ENCODE results near the gene ATP8A1.

The ATP8A1 gene

DNA sequence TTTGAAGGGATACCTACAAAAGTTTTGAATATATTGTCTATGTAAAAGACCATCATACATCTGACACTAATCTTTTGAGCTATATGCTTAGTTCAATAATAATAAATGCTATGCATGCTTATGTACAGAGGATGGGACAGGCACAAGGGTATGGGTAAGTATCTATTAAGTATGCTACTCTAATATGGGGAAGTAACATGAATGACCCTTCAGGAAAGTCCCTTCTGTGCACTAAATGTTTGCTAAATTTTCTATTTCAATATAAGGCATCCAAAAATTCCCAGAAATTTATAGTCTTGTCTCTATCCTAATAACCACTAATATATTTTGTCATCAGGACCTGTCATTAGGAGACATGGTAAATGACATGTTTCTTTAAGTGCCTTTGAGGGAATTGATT lies 19.0 kb downstream of the ATP8A1 start:
- peak overlapping the region; percentile 14 to 91 (median 71); a peak in 14 of 22 replicates for H3K4me2 ChIP-seq
- no peak overlapping the region; a peak in 1 of 22 replicates for H3K27ac ChIP-seq
- no peak for TF ChIP-seq Cebpa-rat (IDR thresholded peaks at IDR 0.05)
- H3K4me3 ChIP-seq, result no peak overlapping the region
- no peak overlapping the region for H3K9ac ChIP-seq
- H3K9me3 ChIP-seq (replicated peaks in 1 of 11), result no peaks in the 10 kb centered on the region
- peaks cover 47 to 99% (median 84%) of the 10 kb centered on the region in 10 experiments for H3K4me1 ChIP-seq
- no peaks in the 10 kb centered on the region for H3K36me3 ChIP-seq
- no peaks in the 10 kb centered on the region for H3K27me3 ChIP-seq
- no peaks in the 10 kb centered on the region; a peak in 1 of 22 replicates for H4K20me1 ChIP-seq

GRCh38 chr4:42637104-42637503 lies 19.8 kb downstream of the ATP8A1 start:
- no peak for TF ChIP-seq Cebpa-rat (IDR thresholded peaks at IDR 0.05)
- H3K27ac ChIP-seq, result peak overlapping the region in 5 of 11 experiments; percentile 36 to 59 (median 47); a peak in 7 of 22 replicates
- no peaks in the 10 kb centered on the region for H3K9me3 ChIP-seq (replicated peaks in 1 of 11)
- H3K4me1 ChIP-seq, result peaks cover 50 to 99% (median 84%) of the 10 kb centered on the region in 10 experiments
- H3K9ac ChIP-seq, result no peak overlapping the region
- no peaks in the 10 kb centered on the region for H3K27me3 ChIP-seq
- H3K4me3 ChIP-seq, result no peak overlapping the region
- H3K4me2 ChIP-seq, result peak overlapping the region; percentile 23 to 91 (median 55); a peak in 21 of 22 replicates
- H4K20me1 ChIP-seq, result no peaks in the 10 kb centered on the region; a peak in 1 of 22 replicates
- H3K36me3 ChIP-seq, result no peaks in the 10 kb centered on the region

- peaks cover 0 to 1% (median 0%) of the 10 kb centered on the region in 11 experiments; a peak in 2 of 22 replicates for H3K36me3 ChIP-seq
These were observed 20.3 kb downstream of the ATP8A1 start for GRCh38 chr4:42636645-42636949.

GRCh38 chr4:42633605-42634388 lies 23.1 kb downstream of the ATP8A1 start:
- Histone ChIP-seq H3K27ac (peak overlapping the region in 7 of 11 experiments; percentile 8 to 71 (median 57); a peak in 10 of 22 replicates), H3K4me2 (peak overlapping the region; percentile 23 to 83 (median 65); a peak in 21 of 22 replicates), H3K36me3 (peaks cover 0 to 13% (median 0%) of the 10 kb centered on the region in 11 experiments; a peak in 4 of 22 replicates), H4K20me1 (no peaks in the 10 kb centered on the region; a peak in 1 of 22 replicates), H3K4me3 (no peak overlapping the region), H3K4me1 (peaks cover 38 to 79% (median 66%) of the 10 kb centered on the region in 10 experiments), H3K27me3 (no peaks in the 10 kb centered on the region), H3K9me3 (replicated peaks in 1 of 11) (peaks cover 0 to 8% (median 0%) of the 10 kb centered on the region in 11 experiments; a peak in 4 of 22 replicates), H3K9ac (no peak overlapping the region)
- TF ChIP-seq Cebpa-rat (IDR thresholded peaks at IDR 0.05), result no peak

More at GRCh38 chr4:42636645-42636949, 20.3 kb downstream of the ATP8A1 start:
- no peak for TF ChIP-seq Cebpa-rat (IDR thresholded peaks at IDR 0.05)
- H3K9ac ChIP-seq, result 0 out of 22 replicates have a peak overlapping the region, but pooled peaks of 1 of the 11 experiments have one; percentile 19
- H3K4me2 ChIP-seq, result peak overlapping the region; percentile 23 to 91 (median 55)
- H3K4me3 ChIP-seq, result no peak overlapping the region
- H3K27me3 ChIP-seq, result no peaks in the 10 kb centered on the region
- H3K9me3 ChIP-seq (replicated peaks in 1 of 11), result peaks cover 0 to 2% (median 0%) of the 10 kb centered on the region in 11 experiments; a peak in 4 of 22 replicates
- no peaks in the 10 kb centered on the region; a peak in 1 of 22 replicates for H4K20me1 ChIP-seq
- H3K4me1 ChIP-seq, result peaks cover 46 to 99% (median 84%) of the 10 kb centered on the region in 10 experiments
- peak overlapping the region in 5 of 11 experiments; percentile 36 to 59 (median 47); a peak in 9 of 22 replicates for H3K27ac ChIP-seq

DNA sequence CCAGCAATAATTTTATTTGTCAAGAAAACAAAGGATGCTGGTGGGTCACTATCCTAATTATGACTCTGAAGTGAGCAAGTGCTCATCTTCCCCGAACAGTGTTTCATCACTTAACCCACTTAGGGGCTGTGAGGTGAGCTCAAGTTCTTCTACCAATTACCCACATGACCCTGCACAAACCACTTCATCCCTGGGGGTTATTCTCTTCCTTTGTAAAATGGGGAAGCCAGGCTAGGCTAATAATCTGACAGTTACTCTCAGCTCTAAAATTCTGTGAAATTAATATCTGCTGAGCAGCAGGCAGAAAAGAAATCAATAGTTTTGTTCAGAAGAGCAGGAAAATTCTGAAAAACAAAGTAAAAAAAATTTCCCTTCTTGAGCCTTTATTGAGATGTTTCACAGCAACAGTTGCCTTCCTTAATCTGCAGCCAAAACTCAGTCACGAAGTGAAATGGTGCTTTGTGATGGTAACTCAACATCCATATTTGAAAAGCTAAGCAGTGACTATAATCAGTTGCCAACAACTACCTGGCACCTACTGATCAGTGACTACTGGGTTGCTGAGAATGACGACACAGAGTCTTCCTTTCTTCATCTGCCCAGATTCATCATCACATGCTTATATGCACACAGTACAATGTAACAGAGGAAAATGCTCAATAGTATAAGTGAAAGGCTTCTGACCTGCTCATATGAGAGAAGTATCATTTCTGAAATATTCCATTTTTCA lies 24.1 kb downstream of the ATP8A1 start:
- peaks cover 0 to 13% (median 0%) of the 10 kb centered on the region in 11 experiments; a peak in 4 of 22 replicates for H3K36me3 ChIP-seq
- H3K27ac ChIP-seq, result peak overlapping the region in 8 of 11 experiments; percentile 5 to 71 (median 58); a peak in 13 of 22 replicates
- no peaks in the 10 kb centered on the region; a peak in 1 of 22 replicates for H4K20me1 ChIP-seq

GRCh38 chr4:42630908-42631307 lies 26.0 kb downstream of the ATP8A1 start:
- Histone ChIP-seq H3K9ac (no peak overlapping the region), H3K4me2 (no peak overlapping the region), H3K27ac (no peak overlapping the region), H3K36me3 (peaks cover 0 to 13% (median 0%) of the 10 kb centered on the region in 11 experiments; a peak in 4 of 22 replicates), H3K4me1 (peaks cover 27 to 77% (median 60%) of the 10 kb centered on the region in 10 experiments), H3K9me3 (replicated peaks in 1 of 11) (peaks cover 0 to 8% (median 0%) of the 10 kb centered on the region in 11 experiments; a peak in 4 of 22 replicates), H4K20me1 (no peaks in the 10 kb centered on the region), H3K27me3 (no peaks in the 10 kb centered on the region), H3K4me3 (no peak overlapping the region)
- TF ChIP-seq Cebpa-rat (IDR thresholded peaks at IDR 0.05), result no peak

More for the DNA sequence above, 24.1 kb downstream of the ATP8A1 start:
- Histone ChIP-seq H3K4me3 (no peak overlapping the region), H3K4me1 (peaks cover 36 to 79% (median 66%) of the 10 kb centered on the region in 10 experiments), H3K9me3 (replicated peaks in 1 of 11) (peaks cover 0 to 8% (median 0%) of the 10 kb centered on the region in 11 experiments; a peak in 4 of 22 replicates), H3K4me2 (peak overlapping the region; percentile 23 to 83 (median 65); a peak in 20 of 22 replicates), H3K27me3 (no peaks in the 10 kb centered on the region), H3K9ac (peak overlapping the region in 5 of 11 experiments; percentile 1 to 61 (median 40); a peak in 7 of 22 replicates)
- peak in 1 of 11 experiments; percentile 25; a peak in 1 of 22 replicates for TF ChIP-seq Cebpa-rat (IDR thresholded peaks at IDR 0.05)

- Histone ChIP-seq H4K20me1 (no peaks in the 10 kb centered on the region), H3K9ac (no peak overlapping the region), H3K9me3 (replicated peaks in 1 of 11) (peaks cover 0 to 8% (median 0%) of the 10 kb centered on the region in 11 experiments; a peak in 4 of 22 replicates), H3K4me2 (peak overlapping the region in 9 of 11 experiments; percentile 47 to 84 (median 71); a peak in 17 of 22 replicates), H3K4me1 (peaks cover 23 to 57% (median 50%) of the 10 kb centered on the region in 10 experiments), H3K4me3 (no peak overlapping the region), H3K27ac (peak overlapping the region in 4 of 11 experiments; percentile 5 to 40 (median 22); a peak in 1 of 22 replicates), H3K27me3 (no peaks in the 10 kb centered on the region), H3K36me3 (peaks cover 0 to 13% (median 0%) of the 10 kb centered on the region in 11 experiments; a peak in 5 of 22 replicates)
- no peak for TF ChIP-seq Cebpa-rat (IDR thresholded peaks at IDR 0.05)
These were observed 28.2 kb downstream of the ATP8A1 start for GRCh38 chr4:42628740-42629139.
